HTR-8/SVneo (cell line): ENCODE results near the gene VPS54.
"Not testable (repeated sequence)": the region's sequence is repeated elsewhere in the genome, so short reads cannot be mapped to it uniquely, and the experiment has no call there.

Source experiments
- DNase-seq: peaks from one replicate; pipeline ENCODE4 v3.0.0; 2011; ENCODE audit warnings: low spot score, mixed read lengths; ENCODE audit not compliant: insufficient read length
- FAIRE-seq: peaks from 2 replicates; lab custom pipeline; 2011; peaks lifted over from hg19 to GRCh38; lab: Jason Lieb, UNC

The VPS54 gene

DNA sequence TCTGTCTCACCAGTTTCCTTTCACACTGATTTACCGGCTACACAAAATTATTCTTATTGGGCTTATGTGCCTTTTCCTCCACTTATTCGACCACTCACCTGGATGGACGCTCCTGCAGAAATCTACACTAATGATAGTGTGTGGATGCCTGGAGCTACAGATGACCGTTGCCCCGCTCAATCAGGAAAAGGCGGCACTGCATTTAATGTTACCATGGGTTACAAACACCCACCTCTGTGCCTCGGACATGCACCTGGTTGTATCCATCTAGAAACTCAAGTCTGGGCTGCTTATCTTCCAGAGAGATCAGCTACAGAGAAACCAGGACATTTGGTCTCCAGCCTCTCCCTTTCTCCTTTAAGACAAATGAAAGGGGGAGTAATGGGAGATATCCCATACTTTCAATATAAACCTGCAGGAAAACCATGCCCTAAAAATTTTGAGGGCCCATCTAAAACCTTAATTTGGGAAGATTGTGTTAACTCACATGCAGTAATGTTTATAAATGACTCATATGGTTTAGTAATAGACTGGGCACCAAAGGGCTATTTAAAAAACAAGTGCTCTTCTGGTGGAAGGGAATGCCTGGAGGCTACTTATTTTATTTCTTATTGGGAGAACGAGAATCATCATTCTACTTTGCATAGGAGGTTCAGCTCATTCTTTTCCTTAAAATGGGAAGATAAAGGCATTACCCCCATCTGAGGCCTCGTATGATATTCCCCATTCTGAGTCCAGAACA, 24.7 kb downstream of the VPS54 start:
- FAIRE-seq, DNase-seq: not testable (repeated sequence)

DNA sequence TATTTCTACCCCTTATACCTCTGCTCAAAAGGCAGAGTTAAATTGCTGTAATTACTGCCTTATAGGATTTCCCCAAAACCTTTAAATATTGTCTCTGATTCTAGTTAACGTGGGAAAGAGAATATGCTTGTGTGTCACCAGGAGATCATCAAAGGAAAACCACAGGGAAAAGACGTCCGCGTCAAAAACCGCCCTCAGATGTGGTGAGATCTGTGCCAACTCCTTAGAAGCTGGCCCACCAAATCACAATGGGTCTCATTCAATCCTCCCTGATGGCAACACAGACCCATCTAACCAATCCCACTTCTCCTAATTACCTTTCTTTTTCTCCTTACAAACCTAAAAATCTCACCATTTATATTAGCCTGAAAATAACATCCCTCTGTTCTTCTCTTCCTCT, 25.4 kb downstream of the VPS54 start:
- FAIRE-seq (no peak), DNase-seq (no peak)

DNA sequence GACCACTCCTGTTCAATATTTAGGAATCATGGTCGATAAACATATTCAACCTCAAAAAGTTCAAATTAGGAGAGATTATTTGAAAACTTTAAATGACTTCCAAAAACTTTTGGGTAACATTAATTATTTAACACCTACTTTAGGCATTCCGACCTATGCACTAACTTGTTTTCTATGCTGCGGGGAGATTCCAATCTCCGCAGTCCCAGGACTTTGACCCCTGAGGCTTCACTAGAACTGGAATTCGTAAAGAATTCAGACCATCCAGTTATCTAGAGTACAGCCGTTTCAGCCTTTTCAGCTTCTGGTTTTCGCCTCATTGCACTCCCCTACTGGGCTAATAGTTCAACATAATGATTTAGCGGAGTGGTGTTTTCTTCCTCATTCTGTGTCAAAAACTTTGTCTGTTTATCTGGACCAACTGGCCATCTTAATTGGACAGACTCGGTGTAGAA, 26.1 kb downstream of the VPS54 start:
- FAIRE-seq, DNase-seq: not testable (repeated sequence)

DNA sequence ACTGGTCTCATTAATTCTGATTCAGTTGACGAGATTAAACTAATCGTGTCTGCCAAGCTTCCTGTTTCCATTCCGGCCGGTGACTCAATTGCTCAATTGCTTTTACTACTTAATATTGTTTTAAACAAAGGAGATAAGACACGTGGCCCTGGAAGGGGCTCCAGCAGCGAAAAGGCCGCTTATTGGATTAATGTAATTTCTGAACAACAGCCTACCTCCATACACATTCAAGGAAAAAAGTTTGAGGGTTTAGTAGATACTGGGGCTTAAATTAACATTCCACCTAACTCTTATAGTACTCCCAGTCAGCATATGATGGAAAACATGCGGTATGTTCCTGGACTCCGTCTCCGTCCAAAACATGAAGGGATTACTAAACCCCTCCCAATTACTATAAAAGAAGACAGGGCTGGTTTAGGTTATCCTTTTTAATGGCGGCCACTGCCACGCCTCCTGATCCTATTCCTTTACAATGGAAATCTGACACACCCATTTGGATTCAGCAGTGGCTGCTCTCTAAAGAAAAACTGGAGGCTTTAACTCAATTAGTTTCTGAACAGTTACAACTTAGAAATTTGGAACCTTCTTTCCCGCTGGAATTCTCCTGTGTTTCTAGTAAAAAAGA, 27.1 kb downstream of the VPS54 start:
- FAIRE-seq (no peak), DNase-seq (no peak)

DNA sequence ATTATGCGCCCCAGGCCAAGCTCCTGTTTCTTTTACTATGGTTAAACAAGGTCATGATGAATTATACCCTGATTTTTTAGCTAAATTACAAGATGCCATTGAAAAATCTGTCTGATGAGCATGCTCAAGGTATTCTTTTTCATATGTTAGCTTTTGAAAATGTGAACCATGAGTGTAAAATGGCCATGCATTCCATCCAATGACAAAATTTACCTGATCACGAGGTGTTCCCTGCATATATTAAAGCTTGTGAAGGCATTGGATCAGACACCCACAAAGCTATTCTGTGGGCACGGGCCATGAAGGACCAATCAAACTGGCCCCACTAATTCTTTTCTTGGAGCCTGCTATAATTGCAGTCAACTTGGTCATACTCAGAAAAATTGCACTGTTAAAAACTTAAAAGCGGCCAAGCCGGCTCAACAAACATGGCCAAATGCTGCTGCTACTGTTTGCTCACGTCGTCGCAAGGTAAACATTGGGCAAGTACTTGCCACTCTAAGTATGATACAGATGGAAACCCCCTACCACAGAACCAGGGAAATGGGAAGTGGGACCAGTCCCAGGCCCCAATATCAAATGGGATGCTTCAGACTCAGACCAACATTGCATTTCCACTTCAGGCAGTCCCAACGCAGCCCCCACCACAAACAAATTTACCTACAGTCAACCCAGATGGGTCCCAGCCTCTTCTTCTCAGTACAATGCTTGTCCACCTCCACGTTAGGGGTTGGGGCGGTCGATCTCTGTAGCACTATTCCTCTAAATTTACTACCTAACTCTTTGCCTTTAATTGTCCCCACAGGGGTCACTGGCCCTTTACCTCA, 27.8 kb downstream of the VPS54 start:
- not testable (repeated sequence) for DNase-seq, FAIRE-seq

DNA sequence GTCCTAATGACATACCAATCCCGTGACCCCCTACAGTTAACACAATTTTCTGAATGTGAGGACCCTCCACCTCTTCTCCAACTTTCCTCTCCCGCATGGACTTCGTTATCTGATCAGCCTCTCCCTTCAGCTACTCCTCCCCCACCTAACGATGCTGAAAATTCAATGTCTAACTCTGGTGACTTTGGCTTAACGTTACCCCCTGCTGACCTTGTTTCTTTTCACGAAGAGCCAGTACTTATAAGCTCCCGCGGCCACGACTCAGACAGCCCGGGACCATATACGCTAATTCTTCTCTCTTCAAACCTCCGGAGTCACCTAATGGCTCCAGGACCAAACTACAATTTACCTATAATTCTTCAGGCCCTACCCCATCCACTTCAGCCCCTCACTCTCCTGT, 29.2 kb downstream of the VPS54 start:
- FAIRE-seq (no peak), DNase-seq (no peak)

DNA sequence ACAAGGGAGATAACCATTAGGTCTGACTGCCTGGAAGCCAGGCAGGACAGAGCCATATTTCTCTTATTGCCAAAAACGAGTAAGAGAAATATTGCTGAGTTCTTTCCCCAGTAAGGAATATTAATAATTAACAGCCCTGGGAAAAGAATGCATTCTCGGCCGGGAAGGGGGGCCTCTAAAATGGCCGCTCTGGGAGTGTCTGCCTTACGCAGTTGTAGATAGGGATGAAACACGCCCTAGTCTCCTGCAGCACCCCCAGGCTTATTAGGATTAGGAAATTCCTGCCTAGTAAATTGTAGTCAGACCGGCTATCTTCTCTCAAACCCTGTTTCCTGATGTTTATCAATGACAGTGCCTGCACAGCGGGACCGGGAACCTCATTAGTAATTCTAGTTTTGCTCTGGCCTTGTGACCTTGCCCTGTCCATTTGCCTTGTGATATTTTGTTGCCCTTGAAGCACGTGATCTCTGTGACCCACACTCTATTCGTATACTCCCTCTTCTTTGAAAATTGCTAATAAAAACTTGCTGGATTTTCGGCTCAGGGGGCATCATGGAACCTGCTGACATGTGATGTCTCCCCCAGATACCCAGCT, 30.3 kb downstream of the VPS54 start:
- DNase-seq, FAIRE-seq: not testable (repeated sequence)

DNA sequence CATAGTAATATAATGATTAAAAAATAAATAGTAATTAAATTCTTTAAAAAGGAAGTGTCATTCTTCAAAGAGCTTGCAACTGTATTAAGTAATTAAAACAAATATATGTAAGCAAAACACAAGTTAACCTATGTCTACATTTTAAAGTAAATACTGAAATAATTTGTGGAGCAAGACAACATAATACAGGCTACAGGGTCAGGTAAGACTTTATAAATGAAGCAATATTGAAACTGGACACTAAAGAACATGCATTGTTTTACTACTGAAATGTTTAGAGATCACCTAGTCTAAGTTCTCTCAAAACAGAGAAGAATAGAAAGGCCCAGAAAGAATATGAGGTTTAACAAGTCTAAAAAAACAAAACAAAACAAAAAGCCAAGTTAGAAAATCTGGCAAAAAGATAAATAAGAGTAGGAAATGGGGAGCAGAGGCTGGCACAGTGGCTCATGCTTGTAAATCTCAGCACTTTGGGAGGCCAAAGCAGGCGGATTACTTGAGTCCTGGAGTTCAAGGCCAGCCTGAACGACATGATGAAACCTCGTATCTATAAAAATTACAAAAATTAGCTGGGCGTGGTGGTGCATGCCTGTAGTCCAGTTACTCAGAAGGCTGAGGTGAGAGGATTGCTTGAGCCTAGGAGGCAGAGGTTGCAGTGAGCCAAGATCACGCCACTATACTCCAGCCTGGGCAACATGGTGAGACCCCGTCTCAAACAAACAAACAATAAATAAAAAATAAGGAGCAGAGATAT, 34.4 kb downstream of the VPS54 start:
- DNase-seq: no peak

DNA sequence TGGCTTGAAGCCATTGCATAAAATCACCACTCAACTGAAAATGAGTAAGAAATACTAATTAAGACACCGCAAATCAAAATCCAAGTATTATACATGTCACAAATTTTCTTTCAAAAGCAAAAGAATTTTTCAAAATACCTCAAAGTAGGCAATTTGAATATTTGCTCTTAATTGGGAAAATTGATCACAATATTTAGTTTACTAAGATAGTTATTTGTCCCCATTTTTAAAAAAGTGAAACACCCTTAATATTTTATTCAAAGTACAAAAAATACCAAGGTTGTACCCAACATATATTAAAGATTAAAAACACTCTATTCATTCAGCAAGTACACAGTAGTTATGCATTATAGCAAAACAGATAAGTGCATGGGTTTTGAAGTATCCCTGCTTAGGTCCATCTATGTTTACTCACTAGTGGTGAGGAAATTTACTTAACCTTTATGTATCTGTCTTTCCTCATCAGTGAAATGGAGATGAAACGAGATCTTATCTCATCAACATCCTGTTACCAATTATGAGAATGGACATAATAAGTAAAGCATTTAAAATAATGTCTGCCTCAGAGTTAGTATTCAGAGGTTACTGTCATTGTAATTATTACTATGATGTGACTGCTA, 35.1 kb downstream of the VPS54 start:
- no peak for FAIRE-seq
- no peak for DNase-seq

More for the DNA sequence above, 34.4 kb downstream of the VPS54 start:
- no peak for FAIRE-seq

DNA sequence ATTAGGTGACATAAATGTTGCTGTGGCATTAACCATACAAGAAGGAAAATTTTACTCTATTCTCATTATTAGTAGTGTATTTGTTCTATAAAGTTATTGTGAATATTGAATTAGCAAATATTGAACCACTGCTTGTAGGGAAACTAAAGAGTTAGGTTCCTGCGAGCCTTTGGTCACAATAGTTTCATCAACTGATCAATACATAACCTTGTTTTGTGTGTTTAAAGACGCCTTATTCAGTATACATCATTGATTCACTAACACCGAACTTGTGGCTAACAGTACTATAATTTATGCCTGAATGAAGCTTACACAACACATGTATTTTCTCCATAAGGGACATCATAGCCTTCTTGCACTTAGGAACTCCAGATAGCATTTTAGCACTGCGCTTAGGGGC, 36.9 kb downstream of the VPS54 start:
- DNase-seq (no peak), FAIRE-seq (peak; percentile 44)

DNA sequence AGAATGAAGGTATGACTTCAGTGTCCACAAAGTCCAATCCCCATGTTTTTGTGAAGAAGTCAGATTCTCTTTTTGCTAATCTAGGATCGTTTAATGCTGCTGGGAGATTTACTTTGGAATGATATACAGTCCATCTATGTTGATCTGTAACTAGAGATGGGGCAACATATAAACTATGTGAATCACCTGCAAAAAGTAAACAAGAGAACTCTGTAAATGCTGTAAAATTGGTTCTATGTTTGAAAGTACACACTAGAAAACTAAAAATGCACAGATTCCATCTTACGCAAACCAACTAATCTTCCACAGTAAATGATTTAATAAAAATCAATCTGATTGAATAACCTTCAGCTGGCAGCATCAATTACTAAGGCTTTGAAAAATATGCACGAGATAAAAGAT, 37.5 kb downstream of the VPS54 start:
- DNase-seq (no peak), FAIRE-seq (no peak)

DNA sequence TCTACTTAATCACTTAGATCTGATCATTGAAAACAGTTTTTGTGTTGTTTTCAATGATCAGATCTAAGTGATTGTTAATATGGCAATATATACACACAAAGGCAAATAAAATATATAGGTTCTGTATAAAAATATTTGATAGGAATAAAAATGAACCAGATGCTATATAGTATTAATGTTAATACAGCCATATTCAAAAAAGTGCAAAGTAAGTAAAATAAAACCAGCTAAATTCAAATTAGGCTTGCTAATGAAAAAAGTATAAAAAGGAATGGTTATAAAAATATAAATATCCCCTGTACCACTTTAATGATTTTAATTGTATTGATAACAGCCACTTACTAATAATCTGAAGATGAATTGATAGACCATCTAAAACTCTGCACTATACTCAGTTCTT, 38.4 kb downstream of the VPS54 start:
- no peak for DNase-seq
- no peak for FAIRE-seq

DNA sequence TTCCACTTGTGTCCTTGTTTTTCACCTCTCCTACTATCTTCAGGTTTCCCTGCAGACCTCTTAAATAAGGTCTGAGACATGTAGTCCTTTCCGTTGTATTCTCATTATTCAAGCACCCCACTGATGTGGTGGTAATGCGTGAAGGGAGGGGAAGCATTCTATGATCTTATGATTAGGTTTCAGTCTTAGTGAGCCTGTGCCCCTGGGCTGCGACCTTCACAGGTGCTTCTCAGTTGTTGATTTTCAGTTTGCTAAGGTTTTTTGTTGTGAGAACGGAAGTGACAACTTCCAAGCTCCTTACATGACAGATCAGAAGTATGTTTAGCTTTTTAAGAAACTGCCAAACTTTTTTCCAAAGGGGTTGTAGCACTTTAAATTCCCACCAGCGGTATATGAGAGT, 41.3 kb downstream of the VPS54 start:
- FAIRE-seq: no peak
- no peak for DNase-seq

DNA sequence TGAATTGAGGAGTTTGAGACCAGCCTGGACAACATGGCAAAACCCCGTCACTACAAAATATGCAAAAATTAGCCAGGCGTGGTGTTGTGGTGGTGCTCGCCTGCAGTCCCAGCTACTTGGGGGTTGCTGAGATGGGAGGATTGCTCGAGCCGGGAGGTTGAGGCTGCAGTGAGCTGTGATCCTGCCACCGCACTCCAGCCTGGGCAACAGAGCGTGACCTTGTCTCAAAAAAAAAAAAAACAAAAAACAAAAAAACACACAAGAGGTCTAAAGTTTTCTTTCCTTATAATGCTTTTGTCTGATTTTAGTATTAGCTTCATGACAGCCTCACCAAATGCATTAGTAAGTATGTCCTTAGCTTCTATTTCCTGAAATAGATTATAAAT, 43.1 kb downstream of the VPS54 start:
- FAIRE-seq (no peak), DNase-seq (no peak)

DNA sequence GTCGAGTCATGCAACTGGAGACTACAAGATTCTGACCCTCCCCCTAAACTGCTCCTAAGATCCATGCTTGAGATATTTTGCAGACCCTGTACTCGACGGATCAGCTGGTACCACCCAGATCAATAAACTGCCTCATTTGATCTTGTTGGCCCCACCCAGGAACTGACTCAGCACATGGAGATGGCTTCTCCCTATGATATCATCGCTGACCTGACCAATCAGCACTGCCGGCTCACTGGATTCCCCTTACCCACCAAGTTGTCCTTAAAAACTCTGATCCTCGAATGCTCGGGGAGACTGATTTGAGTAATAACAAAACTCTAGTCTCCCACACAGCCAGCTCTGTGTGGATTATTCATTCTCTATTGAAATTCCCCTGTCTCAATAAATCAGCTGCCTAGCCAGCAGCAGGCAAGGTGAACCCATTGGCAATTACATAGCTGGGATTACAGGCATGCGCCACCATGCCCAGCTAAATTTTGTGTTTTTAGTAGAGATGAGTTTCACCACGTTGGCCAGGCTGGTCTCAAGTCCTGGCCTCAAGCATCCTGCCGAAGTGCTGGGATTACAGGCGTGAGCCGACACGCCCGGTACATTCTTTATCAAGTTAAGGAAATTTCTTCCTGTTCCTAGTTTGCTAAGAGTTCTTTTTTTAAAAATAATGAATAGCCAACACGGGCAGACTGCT, 43.6 kb downstream of the VPS54 start:
- FAIRE-seq: no peak

DNA sequence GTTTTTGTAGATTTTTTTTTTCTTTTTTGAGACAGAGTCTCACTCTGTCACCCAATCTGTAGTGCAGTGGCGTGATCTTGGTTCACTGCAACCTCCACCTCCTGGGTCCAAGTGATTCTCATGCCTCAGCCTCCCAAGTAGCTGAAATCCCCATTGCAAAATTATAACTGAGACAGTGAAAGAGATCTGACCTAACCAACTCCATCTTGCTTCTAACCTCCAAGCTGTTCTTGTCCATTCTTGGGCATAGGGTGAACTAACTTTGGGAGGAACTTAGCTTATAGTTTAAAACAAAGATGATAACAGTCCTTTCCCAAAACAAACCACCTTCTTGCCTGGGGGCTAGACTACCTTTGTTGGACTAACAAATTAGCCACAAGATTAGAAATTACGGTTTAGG, 44.2 kb downstream of the VPS54 start:
- not testable (repeated sequence) for DNase-seq

More for the DNA sequence above, 43.6 kb downstream of the VPS54 start:
- DNase-seq: no peak

DNA sequence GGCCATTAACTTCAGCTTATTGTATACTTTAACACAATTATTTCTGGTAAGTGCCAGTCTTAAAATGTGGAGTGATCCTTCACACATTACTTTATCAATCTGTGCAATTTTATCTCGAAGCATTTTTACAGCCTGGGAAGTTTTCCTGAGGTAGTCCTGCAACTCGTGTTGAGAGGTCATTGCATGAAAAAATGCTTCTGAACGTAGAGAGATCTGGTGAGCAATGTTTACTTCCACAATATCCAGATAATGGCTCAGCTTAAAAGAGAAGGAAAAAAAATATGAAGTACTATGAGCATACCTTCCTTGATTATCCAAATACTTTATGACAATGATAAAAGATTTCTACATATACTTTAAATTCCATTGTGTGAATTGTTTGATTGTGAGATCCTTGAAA, 57.0 kb downstream of the VPS54 start:
- FAIRE-seq (no peak), DNase-seq (no peak)

More for the DNA sequence above, 44.2 kb downstream of the VPS54 start:
- FAIRE-seq: not testable (repeated sequence)

DNA sequence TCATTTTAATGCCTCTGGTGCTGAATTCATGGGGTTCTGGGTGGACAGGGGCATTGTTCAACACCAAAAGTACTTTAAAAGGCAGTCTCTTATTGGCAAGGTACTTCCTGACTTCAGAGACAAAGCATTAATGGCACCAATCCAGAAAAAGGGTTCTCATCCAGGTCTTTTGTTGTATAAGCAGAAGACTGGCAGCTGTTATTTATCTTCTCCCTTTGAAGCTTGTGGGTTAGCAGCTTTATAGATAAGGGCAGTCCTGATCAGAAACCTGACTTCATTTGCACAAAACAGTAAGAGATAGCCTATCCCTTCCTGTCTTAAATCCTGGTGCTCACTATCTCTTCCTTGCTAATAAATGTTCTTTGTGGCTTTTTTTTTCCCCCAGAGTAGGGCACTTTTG, 68.8 kb downstream of the VPS54 start:
- FAIRE-seq (no peak), DNase-seq (no peak)

DNA sequence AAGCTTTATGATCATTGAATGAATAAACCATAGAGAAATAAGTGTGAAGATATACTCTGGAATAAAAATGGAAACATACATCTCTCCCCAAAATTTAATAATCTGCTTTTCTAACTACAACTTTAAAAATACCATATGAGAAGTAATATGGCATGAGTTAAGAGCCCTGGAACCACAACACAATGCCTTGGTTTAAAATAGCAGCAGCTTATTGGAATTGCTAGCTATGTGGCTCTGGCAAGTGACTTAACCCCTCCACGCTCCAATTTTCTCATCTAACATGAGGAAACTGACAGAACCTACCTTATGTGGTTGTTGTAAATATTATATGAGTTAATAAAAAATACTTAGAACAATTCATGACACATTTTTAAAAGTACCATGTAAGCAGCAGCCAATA, 76.4 kb downstream of the VPS54 start:
- FAIRE-seq (no peak), DNase-seq (no peak)
